ENCODE data around the gene CFAP92.

CFAP92 gene

GRCh38 chr3:128965280-128965679 lies 28.6 kb downstream of the CFAP92 start:
- TF ChIP-seq CTCF (conservative IDR thresholded peaks at IDR 0.05): no peak
- H3K27ac ChIP-seq: no peak overlapping the region

- TF ChIP-seq CTCF (conservative IDR thresholded peaks at IDR 0.05): no peak
- H3K27ac ChIP-seq: no peak overlapping the region
These were observed 37.4 kb downstream of the CFAP92 start for GRCh38 chr3:128956440-128956839.

DNA sequence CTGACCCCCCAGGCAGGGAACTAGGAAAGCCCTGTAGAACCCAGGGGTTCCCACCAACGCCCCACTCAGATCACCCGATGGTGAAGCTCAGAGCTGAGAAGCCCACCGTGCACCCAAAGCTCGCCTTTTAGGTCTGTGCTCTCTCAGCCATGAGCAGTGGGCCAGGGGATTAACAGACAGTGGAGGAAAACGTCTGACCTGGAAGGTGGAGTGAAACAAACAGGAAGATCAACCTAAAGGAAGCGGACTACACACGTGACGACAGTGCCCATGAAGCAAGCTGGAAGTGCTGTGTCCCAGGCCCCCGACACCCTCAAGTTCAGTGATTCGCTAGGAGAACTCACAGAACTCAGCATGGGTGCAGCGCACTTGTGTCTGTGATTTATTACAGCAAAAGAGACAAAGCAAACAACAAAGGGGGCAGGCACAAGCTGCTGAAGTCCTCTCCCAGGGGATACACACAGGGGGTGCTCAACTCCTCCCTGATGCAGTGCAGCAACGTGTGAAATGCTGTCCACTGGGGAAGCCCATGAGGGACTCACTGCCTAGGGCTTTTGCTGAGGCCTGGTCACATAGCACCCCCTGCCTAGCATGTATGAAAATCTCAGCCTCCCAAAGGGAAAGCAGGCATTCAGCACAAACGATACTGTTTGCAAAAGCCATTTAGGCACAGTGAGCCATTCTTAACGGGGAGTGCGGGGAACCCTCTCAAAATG lies 43.5 kb downstream of the CFAP92 start:
- no peak overlapping the region for H3K27ac ChIP-seq
- 0 out of 2 replicates have a peak, but pooled peaks have one; percentile 6 for TF ChIP-seq CTCF (conservative IDR thresholded peaks at IDR 0.05)

DNA sequence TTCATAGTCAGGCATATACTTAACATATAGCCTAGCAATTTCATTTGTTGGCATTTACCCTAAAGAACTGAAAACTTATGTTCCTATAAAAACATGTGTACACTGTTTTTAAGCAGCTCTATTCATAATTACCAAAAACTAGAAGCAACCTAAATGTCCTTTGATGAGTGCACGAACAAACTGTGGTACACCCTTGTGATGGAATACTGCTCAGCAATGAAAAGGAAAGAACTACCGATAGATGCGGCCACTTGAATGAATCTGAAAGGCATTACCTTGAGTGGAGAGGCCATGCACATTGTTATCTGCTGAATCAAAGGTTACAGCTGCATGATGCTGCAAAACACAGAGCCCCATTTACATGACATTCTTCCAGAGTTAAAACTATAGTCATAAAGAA lies 44.7 kb downstream of the CFAP92 start:
- no peak overlapping the region for H3K27ac ChIP-seq
- no peak for TF ChIP-seq CTCF (conservative IDR thresholded peaks at IDR 0.05)

DNA sequence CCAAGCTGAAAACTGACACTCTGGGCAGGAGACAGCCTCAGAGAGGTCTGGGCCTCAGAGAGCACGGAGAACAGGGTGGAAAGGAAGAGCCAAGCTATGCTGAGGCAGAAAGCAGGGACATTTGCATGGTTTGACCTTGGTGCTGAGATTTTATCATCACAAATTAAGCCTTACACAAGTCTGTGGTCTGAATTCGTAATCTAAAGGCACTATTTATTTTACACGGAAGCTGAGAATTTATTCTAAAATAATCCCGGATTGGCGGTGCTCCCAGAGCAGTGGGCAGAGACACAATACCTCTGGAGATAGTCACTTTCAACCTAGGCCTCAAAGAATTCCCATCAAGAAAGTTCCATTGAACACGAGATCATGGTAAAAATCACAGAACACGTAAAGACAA lies 47.5 kb downstream of the CFAP92 start:
- no peak overlapping the region for H3K27ac ChIP-seq
- no peak for TF ChIP-seq CTCF (conservative IDR thresholded peaks at IDR 0.05)

- TF ChIP-seq CTCF (conservative IDR thresholded peaks at IDR 0.05): no peak
- no peak overlapping the region for H3K27ac ChIP-seq
These were observed 48.0 kb downstream of the CFAP92 start for GRCh38 chr3:128945878-128946175.

DNA sequence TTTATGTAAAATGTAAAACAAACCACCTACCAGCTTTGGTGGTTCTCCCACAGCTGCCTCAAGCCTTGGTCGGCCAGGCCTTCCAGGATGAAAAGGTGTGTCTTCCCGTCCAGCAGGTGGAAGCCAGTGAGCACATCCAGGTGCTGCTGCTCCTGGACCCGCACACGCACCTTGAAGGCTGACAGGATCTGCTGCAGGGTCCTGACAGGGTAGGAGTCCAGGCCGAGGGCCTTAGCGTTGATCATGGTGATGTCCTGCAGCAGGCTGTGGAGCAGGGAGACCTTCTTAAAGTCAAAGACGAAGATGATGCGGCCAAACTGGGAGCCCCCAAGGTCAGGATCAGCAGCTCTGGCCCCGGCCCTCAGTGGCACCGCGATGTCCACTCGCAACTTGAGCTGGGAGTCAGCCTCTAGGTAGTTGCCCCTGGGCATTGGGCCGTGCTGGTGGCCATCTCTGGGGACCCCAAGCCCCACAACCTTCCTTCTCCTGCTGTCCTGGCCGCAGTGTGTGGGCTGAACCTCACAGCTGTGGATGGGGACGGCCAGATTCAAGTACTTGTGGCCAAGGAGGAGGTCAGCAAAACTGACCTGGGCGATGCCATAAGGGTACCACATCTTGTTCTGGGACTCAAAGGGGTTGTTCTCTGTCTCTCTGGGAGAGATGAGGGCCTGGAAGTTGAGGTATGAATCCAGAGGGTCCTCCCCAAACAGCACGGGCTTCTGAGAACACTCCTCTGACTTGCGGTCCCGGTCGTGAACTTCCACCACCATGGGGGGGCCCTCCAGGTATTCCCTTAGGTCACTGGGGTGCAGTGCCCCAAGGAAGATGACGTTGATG lies 48.6 kb downstream of the CFAP92 start:
- H3K27ac ChIP-seq: no peak overlapping the region
- TF ChIP-seq CTCF (conservative IDR thresholded peaks at IDR 0.05): no peak
